Esophagus muscularis mucosa (tissue), 4 donors: ENCODE measurements around the gene TOR1AIP2. TPM values are rescaled to one million over a fixed set of nuclear protein-coding genes. Genes with fewer than 3 reads are reported as not detected.

Experiments used
- DNase-seq: peaks from one replicate; pipeline ENCODE4 v3.0.0-alpha.2; 2017; ENCODE audit errors: extremely low spot score
- H3K27ac ChIP-seq, 4 donors: fragments of 200-600 bp; sonication (generic); replicated peaks in 1 of 4; 1 replicate in 3 of 4; 2 replicates in 1 of 4; pipeline ENCODE4 v1.5.1; 2016 to 2019; ENCODE audit warnings: mild to moderate bottlenecking in 1 of 4
- H3K27me3 ChIP-seq, 4 donors: fragments of 200-600 bp; sonication (generic); one replicate each; pipeline versions ENCODE4 v1.5.1 to v1.6.0; 2016 to 2019
- H3K36me3 ChIP-seq, 4 donors: fragments of 200-600 bp; sonication (generic); one replicate each; pipeline ENCODE4 v1.5.1; 2016 to 2019
- H3K4me1 ChIP-seq, 4 donors: fragments of 200-600 bp; sonication (generic); one replicate each; pipeline ENCODE4 v1.5.1; 2016 to 2019
- H3K4me3 ChIP-seq, 4 donors: fragments of 200-600 bp; sonication (generic); 1 replicate in 2 of 4; 2 replicates in 2 of 4; pipeline ENCODE4 v1.5.1; 2016 to 2019; ENCODE audit warnings: mild to moderate bottlenecking in 4 of 4, moderate library complexity in 1 of 4
- H3K9me3 ChIP-seq, 4 donors: fragments of 200-600 bp; sonication (generic); 1 replicate in 3 of 4; 2 replicates in 1 of 4; pipeline ENCODE4 v1.5.1; 2016 to 2019
- EP300 ChIP-seq: sonication (generic); formaldehyde crosslinking; IDR thresholded peaks from one replicate; pipeline ENCODE4 v1.6.1; 2017; ENCODE audit warnings: antibody characterized with exemption
- POLR2A ChIP-seq: fragments of 450-650 bp; IDR thresholded peaks from one replicate; pipeline ENCODE4 v1.6.1; 2017; ENCODE audit warnings: antibody characterized with exemption, moderate library complexity, mild to moderate bottlenecking, low read depth
- POLR2AphosphoS5 ChIP-seq, 2 donors: sonication (generic); formaldehyde crosslinking; IDR thresholded peaks; one replicate each; pipeline ENCODE4 v1.6.1; 2017; ENCODE audit warnings: antibody characterized with exemption in 2 of 2
- WGBS: methylation state at CpG from one replicate; pipeline ENCODE4 v1.1.5; 2018; 5-methylcytosine and 5-hydroxymethylcytosine counted together
- intact Hi-C: fragments of 100-400 bp; cut with DNase I; formaldehyde crosslinking; loops from one replicate; pipeline ENCODE4 v1.15.1; 2023
- total RNA-seq, 4 donors: library from RNA; depleted of rRNA; stranded (reverse); fragments of >200 nt; gene quantifications; one replicate each; pipeline versions ENCODE4 v1.1.0 to v1.2.1, GENCODE V29; 2016
- TF ChIP-seq, protein P1 (sequence below), 3 experiments: fragments of 200-600 bp in 2 of 3; fragments of 450-650 bp in 1 of 3; sonication (generic) in 2 of 3; IDR thresholded peaks; one replicate each; pipeline ENCODE4 v1.5.1; 2017 to 2019; ENCODE audit warnings: antibody characterized with exemption in 3 of 3, mild to moderate bottlenecking in 2 of 3, moderate library complexity in 1 of 3

The TOR1AIP2 gene
- total RNA-seq, 4 donors from 2014 or later = 42.8 to 71.1 (median 47.0) TPM

DNA sequence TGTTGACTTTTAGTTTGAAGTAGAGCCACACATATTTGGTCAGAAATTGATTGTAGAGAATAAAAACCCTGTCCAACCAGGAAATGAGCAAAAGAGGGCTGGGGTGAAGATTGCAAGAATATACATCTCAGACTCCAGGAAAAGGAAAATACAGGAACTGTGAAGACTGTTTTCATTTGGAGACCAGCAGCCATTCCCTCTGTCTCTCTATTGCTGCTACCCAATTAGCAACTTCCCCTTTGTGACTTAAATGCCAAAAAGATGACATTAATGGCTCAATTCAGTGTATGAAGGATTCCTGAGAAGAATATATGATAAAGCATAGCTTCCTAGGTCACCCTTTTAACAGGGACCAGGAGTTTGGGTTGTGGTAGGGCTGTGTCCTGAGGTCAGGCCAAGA, 45.4 kb upstream of the TOR1AIP2 start:
- TF ChIP-seq, protein P1, sequence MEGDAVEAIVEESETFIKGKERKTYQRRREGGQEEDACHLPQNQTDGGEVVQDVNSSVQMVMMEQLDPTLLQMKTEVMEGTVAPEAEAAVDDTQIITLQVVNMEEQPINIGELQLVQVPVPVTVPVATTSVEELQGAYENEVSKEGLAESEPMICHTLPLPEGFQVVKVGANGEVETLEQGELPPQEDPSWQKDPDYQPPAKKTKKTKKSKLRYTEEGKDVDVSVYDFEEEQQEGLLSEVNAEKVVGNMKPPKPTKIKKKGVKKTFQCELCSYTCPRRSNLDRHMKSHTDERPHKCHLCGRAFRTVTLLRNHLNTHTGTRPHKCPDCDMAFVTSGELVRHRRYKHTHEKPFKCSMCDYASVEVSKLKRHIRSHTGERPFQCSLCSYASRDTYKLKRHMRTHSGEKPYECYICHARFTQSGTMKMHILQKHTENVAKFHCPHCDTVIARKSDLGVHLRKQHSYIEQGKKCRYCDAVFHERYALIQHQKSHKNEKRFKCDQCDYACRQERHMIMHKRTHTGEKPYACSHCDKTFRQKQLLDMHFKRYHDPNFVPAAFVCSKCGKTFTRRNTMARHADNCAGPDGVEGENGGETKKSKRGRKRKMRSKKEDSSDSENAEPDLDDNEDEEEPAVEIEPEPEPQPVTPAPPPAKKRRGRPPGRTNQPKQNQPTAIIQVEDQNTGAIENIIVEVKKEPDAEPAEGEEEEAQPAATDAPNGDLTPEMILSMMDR (IDR thresholded peaks at IDR 0.05) = no peak
- TF ChIP-seq POLR2A (no peak), EP300 (no peak), POLR2AphosphoS5 (IDR thresholded peaks at IDR 0.05) (no peak)
- no peak overlapping the region for H3K4me3 ChIP-seq
- H3K36me3 ChIP-seq = peaks cover 6 to 39% (median 21%) of the 10 kb centered on the region in 4 donors
- no peak for DNase-seq
- no peaks in the 10 kb centered on the region for H3K27me3 ChIP-seq
- no peaks in the 10 kb centered on the region for H3K9me3 ChIP-seq
- intact Hi-C loops = no loop called here
- no peaks in the 10 kb centered on the region for H3K4me1 ChIP-seq
- H3K27ac ChIP-seq = no peak overlapping the region

DNA sequence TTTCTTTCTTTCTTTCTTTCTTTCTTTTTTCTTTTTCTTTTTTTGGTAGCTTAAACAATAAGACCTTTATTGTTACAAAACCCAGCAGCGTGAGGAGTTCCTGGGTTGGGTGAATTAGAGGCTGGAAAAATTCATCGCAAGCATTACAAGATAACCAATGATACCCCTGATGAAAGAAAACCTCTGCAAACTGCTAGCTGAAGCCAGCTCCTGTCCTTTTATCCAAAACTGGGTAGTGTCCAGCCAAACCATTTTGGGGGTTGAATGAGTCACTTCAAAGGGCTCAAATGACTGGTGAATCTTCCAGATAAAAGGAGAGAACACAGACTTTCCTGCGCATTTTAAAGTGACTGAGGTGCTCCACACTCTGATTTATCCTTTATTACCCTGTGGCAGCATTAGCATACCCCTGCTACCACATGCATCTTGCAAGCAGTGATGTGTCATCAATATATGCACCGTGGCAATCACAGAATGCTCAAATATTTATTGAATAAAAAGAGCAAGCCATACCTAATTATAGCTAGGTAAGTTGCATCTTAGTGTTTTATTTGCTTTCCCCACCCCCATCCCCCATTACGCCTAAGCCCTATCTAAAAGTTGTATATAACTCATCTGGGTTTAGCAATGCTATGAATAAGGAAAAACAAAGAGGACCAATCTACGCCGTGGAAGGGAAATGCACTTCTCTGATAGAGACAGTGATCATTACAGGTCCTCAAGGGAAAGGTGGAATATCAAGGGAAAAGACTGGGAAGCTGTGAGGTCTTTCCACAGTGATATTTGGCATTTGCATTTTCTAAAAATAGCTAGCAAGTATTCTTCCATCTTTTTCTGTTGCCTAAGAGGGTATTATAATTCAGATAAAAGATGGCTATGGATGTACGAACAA, 44.6 kb upstream of the TOR1AIP2 start:
- Histone ChIP-seq H3K27ac (no peak overlapping the region), H3K27me3 (no peaks in the 10 kb centered on the region), H3K4me1 (no peaks in the 10 kb centered on the region), H3K4me3 (no peak overlapping the region), H3K9me3 (no peaks in the 10 kb centered on the region), H3K36me3 (peaks cover 14 to 47% (median 29%) of the 10 kb centered on the region in 4 donors)
- DNase-seq = no peak
- intact Hi-C loops = no loop called here
- WGBS = 86% methylated on average over 8 of the region's 8 CpGs
- TF ChIP-seq, protein P1 (IDR thresholded peaks at IDR 0.05) = no peak
- no peak for TF ChIP-seq POLR2AphosphoS5 (IDR thresholded peaks at IDR 0.05)
- no peak for TF ChIP-seq EP300
- no peak for TF ChIP-seq POLR2A

DNA sequence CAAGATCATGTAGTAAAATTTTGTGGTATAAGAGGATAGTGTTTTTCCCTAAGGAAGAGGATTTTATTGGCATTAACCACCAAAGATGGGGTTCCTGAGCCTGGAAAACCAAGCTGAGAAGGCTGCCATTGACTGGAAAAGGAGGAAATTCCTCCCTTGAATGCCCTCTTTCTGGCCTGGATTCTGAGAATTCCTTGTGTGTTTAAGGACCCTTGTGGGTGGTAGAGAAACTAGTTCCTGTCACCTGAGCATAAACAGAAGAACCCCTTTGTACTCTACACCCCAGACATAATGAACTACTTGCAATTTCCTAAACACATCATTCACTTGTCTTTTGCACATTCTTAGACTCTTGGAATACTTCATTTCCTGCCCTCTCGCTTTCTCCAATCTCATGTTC, 43.9 kb upstream of the TOR1AIP2 start:
- H3K27ac ChIP-seq = no peak overlapping the region
- WGBS = 84% methylated on average over 1 of the region's 1 CpG
- DNase-seq = no peak
- no peaks in the 10 kb centered on the region for H3K27me3 ChIP-seq
- H3K4me3 ChIP-seq = no peak overlapping the region
- intact Hi-C loops = no loop called here
- peaks cover 19 to 55% (median 33%) of the 10 kb centered on the region in 4 donors for H3K36me3 ChIP-seq
- no peaks in the 10 kb centered on the region for H3K9me3 ChIP-seq
- no peaks in the 10 kb centered on the region for H3K4me1 ChIP-seq
- no peak for TF ChIP-seq POLR2AphosphoS5 (IDR thresholded peaks at IDR 0.05)
- no peak for TF ChIP-seq EP300
- TF ChIP-seq, protein P1 (IDR thresholded peaks at IDR 0.05) = no peak
- TF ChIP-seq POLR2A = no peak

DNA sequence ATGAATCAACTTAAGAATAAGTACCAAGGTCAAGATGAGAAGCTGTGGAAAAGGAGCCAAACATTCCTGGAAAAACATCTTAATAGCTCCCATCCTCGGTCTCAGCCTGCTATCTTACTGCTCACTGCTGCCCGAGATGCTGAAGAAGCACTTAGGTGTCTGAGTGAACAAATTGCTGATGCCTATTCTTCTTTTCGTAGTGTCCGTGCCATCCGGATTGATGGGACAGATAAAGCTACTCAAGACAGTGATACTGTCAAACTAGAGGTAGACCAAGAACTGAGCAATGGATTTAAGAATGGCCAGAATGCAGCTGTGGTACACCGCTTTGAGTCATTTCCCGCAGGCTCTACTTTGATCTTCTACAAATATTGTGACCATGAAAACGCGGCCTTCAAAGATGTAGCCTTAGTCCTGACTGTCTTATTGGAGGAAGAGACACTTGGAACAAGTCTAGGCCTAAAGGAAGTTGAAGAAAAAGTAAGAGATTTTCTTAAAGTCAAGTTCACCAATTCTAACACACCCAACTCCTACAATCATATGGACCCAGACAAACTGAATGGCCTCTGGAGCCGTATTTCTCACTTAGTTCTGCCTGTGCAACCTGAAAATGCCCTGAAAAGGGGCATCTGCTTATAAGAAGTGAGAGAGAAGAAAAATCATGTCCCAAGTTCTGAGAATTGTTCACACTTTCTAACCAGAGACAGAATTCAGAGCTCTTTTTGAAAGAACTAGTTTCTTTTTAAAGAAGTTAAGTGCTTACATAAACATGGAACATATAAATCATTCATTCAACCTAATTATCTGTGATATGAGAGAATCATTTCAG, 40.2 kb upstream of the TOR1AIP2 start:
- no peak for DNase-seq
- intact Hi-C loops = no loop called here
- TF ChIP-seq EP300 (no peak), POLR2AphosphoS5 (IDR thresholded peaks at IDR 0.05) (no peak), POLR2A (no peak)
- TF ChIP-seq, protein P1 (IDR thresholded peaks at IDR 0.05) = no peak
- Histone ChIP-seq H3K4me1 (no peaks in the 10 kb centered on the region), H3K4me3 (no peak overlapping the region), H3K27me3 (no peaks in the 10 kb centered on the region), H3K36me3 (peaks cover 32 to 91% (median 65%) of the 10 kb centered on the region in 4 donors), H3K9me3 (no peaks in the 10 kb centered on the region), H3K27ac (no peak overlapping the region)
- 87% methylated on average over 10 of the region's 10 CpGs for WGBS
